GM18505 (cell line): ENCODE data around the gene HNRNPF.

Experiments used
- ATAC-seq: cut with Tn5 transposase; IDR thresholded peaks from one replicate; pipeline ENCODE4 v1.9.1; 2021; ENCODE audit not compliant: unreplicated experiment
- POLR2A ChIP-seq: IDR thresholded peaks from 4 replicates; pipeline ENCODE4 v1.6.1; 2011; ENCODE audit warnings: borderline replicate concordance; ENCODE audit not compliant: insufficient read depth, insufficient read length; ENCODE audit errors: extremely low read depth

HNRNPF gene

DNA sequence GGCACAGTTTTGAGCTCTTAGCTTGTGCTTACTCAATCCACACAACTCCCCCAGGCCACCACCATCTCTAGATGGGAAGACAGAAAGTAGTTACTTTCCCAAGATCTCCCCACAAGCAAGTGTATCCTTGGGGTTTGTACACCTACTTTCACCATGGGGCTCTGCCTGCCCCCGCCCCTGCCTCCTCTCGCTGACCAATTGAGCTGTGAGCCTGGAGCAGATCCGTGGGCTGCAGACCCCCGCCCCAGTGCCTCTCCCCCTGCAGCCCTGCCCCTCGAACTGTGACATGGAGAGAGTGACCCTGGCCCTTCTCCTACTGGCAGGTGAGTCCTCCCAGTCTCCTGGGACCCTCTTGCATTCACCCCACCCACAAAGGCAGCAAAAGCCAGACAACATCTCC is 35.5 kb downstream of the HNRNPF start:
- no peak for TF ChIP-seq POLR2A
- ATAC-seq = no peak

DNA sequence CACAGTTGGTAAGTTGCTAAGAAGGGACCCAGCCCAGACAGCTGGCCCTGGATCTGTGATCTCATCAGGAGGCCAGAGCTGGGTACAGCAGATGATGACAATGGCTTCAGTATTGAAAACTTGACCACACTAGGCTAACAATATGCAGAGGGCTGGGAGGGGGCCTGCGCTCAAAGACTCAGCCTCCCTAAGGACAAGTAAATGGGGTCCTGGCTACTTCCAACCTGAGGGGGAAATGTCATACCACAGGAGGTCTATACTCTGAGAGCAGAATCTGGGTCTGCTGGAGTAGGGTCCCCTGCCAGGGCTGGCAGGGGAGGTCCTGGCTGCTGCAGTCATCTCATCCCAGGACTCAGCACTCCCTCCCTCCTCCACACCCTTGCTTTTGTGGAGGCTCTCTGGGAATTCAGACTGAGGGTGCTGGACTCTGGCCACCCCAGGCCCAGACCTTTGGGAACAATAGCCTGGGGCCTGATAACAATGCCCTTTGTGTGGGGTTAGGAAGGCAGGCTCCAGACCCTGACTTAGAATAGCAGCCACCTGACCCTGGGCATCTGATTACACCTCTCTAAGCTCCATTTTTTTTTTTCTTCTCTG is 36.1 kb downstream of the HNRNPF start:
- no peak for ATAC-seq

DNA sequence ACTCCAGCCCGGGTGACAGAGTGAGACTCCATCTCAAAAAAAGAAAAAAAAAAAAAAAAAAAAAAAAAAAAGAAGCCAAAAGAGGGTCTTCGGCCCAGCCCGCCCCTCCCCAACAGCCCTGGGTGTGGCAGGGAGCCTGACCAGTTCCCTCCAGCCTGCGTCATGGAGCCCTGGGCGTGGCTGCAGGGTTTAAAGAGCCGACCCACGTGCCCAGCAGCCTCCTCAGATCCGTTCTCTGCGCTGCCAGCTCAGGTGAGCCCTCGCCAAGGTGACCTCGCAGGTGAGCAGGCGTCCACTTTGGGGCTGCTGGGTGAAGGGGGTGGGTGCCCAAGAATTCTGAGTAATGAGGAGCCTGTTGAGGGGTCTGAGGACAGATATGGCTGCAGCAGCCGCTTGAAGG is 37.6 kb downstream of the HNRNPF start, which contains the start of gene FXYD4:
Gene FXYD4 (plus strand): TSS at position 219 of the 400 bp plus-strand sequence. CDS start 2,111 bp downstream, outside the sequence.
- ATAC-seq = no peak
- TF ChIP-seq POLR2A = no peak

More for the DNA sequence above, 36.1 kb downstream of the HNRNPF start:
- TF ChIP-seq POLR2A = no peak

DNA sequence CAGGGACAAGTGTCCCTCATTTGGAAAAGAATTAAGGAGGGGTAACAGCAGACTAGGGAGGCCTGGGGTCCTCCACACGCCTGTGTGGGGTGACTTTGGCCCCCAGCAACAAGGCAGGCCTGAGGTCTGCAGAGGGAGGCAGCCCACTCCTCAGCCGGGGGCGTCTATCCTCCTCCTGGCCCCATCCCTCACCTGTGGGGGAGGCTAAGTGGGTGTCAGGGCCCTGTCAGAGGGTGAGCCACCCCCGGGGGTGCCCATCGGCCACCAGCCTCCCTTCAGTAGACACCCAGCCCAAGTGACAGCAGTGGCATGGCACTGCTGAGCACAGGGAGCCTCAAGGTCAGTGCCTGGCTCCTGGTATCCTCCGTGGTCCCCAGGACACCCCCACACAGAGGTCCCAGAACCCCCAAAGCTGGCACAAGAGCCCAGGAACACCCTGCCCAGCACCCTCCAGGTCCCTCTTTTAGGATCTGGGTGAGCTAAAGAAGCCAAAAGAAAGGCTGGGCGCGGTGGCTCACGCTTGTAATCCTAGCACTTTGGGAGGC is 38.2 kb downstream of the HNRNPF start:
- TF ChIP-seq POLR2A = no peak
- no peak for ATAC-seq

DNA sequence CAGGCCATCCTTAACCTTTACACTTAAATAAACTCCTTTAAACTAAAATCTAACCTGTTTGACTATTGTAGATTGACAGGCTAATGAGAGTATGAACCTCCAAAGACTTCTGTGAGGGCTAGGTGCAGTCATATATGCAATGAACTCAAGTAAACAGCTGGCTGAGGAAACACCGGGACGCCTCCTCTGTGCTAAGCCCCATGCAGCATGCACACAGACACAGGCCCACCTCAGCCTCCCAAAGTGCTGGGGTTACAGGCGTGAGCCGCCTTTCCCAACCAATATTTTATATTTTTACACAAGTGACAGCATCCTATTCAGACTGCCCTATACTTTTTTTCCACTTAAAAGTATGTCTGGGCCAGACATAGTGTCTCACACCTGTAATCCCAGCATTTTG is 39.1 kb downstream of the HNRNPF start:
- ATAC-seq = no peak
- TF ChIP-seq POLR2A = no peak

DNA sequence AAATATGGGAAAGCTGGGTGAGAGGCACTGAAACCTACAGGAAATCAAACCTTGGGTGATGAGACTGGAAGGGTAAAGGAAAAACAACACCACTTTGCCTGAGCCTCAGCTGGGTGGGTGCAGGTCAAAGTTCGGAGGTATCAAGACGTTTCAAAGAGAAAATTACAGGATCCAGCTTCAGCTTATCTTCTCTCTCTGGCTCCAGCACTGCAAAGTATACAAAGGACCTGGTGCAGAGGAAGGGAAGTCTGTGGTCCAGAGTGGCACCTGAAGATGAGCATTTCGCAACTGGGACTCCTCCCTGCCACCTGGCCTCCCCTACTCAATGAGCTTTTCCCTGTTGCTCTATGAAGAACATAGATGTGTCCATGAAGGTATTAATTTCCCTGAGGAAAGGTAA is 44.0 kb downstream of the HNRNPF start:
- no peak for ATAC-seq
- TF ChIP-seq POLR2A = no peak

DNA sequence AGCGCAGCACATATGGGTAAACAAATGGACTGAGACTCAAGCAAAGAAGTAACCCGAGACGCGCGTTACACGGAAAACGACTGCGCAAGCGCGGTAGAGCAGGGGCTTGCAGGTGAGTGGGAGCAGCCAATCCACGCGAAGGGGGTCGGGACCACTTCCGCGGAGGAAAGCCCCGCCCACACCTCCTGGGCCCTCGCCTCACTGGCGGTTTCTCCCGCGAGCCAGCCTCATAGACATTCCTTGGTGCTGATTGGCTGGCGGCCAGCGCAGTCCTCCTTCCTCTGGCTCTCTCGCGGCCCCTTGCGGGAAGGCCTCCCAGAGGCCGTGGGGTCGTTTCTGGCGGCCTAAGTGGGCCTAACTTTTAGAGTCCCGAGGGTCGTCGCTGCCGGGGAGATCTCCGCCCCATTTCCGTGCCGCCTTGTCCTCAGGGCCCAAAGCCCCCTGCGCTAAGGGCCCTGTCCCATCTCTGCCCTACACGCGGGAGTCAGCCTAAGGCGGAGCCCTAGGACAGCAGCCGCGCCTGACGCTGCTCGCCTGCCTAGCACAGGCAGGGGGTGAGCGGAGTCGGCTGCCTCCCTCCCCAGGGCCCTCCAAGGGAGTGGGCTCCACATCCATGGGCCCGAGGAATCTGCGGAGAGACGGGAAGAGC is 46.7 kb downstream of the HNRNPF start:
- TF ChIP-seq POLR2A = peak; percentile 58
- ATAC-seq = peak; percentile 95

DNA sequence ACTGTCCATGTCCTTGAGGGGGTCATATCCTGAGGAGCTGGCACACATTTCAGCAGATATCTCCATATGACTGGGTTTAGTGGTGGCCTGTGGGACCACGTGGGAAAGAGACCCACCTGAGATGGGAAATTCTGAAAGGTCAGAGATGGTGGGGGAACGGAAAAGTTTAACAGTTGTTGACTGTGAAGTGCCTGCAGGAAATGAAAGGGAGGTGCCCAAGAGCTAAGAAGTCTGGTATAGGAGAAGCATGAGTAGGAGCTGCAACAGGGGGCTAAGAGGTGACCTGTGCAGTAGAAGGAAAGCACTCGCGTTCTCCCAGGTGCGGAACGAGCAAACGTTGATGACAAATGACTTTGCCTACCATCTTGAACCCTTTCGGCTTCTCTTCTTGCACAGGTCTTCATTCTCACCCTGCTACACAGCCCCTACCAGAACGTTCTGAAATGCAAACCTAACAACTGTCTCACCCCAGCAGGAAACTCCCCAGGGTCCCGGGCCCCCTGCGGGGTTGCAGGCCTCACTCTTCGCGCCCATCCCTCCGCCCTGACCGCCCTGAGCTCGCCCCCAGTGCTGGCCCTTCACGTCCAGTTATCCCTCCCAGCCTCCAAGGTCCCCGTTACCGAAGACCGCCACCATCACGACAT is 47.3 kb downstream of the HNRNPF start:
- ATAC-seq = no peak
- TF ChIP-seq POLR2A = no peak

DNA sequence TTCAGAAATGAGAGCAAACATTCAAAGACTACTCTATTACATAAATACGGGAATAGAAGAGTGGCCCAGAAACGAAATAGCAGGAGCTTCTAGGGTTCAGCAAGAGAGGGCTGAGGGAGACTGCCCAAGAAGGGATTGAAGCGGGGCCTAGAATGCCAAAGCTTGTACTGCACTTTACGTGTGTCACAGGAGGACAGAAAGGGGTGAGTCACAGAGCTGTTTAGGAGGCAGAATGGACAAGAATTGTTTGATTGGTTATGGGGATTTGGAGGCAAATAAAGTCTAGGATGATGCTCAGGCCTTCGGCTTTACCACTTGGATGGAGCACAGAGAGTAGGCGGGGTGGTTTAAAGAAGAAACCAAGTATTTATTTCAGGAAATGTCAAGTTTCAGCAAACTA is 48.9 kb downstream of the HNRNPF start:
- no peak for ATAC-seq
- no peak for TF ChIP-seq POLR2A

DNA sequence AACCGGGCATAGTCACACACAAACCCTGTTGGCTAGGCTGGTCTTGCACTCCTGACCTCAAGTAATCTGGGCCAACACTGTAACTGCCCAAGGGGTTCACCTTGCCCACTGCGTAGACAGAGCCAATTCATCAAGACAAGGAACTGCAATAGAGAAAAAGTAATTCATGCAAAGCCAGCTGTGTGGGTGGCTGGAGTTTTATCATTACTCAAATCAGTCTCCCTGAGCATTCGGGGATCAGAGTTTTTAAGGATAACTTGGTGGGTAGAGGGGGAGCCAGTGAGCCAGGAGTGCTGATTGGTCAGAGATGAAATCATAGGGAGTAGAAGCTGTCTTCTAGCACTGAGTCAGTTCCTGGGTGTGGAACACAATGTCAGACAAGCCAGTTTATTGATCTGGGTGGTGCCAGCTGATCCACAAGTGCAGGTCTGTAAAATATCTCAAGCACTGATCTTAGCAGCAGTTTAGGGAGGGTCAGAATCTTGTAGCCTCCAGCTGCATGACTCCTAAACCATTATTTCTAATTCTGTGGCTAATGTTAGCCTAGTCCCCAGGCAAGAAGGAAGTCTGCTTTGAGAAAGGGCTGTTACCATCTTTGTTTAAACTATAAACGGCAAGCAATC is 53.1 kb downstream of the HNRNPF start:
- ATAC-seq = no peak
- no peak for TF ChIP-seq POLR2A

DNA sequence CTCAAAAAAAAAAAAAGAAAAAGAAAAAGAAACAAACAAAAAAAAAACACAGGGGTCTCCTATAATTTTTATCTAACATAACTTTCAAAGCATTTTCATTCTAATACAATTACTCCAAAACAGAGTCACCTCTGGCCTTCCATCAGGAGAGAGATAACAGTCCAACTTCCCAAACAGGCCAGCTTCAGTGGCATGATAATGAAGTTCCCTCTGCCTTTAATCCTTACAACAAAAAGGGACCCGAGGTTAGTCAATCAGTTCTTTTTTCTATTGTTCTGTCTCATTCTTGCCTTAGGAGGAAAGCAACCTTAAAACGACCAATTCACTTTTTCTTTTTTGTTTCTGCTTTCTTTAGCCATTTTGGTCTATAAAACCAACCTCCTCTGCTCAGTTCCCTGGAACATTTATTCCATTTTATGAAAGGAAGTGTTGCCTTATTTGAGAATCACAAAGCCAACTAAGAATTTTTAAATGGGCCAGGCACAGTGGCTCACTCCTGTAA is 54.1 kb downstream of the HNRNPF start:
- no peak for TF ChIP-seq POLR2A
- no peak for ATAC-seq

DNA sequence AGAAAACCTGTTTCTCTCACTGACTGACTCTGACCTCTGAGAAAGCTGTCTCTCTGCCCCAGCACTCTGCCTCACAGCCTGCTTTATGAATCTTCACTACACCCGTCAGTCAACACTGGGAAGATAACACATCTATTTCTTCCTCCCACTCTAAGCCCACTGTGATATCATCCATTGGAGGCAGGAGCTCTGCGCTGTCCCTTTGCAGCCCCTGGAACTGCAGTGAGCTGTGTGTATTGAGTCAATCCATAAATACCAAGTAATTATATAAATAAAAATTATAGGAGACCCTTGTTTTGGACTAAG is 54.7 kb downstream of the HNRNPF start:
- no peak for TF ChIP-seq POLR2A
- ATAC-seq = no peak
